NCI-H2171 (cell line): ENCODE measurements around the gene TREH.
"Not testable (repeated sequence)": the region's sequence is repeated elsewhere in the genome, so short reads cannot be mapped to it uniquely, and the experiment has no call there.

Source experiments
- DNase-seq: peaks from one replicate; lab custom pipeline; 2025; lab: John Stamatoyannopoulos, UW

The TREH gene

DNA sequence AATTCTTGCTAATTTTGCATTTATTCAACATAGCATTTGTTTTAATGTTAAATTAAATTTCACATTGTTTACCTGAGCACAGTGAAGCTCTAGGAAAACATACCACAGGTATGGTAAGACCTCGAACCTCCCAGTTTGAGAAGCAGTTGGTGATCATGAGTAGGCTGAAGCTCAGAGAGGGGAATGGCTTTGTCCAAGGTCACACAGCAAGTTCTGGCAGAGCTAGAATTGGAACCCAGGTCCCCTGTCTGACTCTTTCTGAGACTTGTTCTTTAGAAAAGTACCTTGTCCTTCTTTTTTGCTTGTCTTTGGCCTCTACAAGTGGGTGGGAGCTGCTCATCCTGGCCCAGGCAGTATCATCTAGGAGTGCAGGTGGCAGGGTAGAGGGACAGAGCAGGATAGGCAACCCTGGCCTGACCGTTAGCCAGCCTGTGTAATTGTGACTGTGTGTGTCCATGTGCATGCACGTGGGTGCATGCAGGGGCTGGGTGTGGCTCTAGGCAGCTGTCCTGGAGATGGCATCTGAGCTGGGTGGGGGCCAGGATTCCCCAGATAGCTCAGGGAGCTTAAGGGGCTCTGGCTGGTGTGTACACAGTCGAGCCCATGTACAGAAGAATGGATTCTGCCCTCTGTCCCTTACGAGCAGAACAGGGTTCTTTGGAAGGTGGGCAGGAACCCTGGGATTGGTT lies 50.4 kb downstream of the TREH start:
- DNase-seq: no peak

- no peak for DNase-seq
Measured at GRCh38 chr11:118628432-118628831, 51.0 kb downstream of the TREH start.

GRCh38 chr11:118628031-118628430 lies 51.4 kb downstream of the TREH start:
- DNase-seq: no peak

GRCh38 chr11:118627566-118627965 lies 51.9 kb downstream of the TREH start:
- DNase-seq: no peak

GRCh38 chr11:118625976-118626375 lies 53.5 kb downstream of the TREH start:
- DNase-seq: no peak

DNA sequence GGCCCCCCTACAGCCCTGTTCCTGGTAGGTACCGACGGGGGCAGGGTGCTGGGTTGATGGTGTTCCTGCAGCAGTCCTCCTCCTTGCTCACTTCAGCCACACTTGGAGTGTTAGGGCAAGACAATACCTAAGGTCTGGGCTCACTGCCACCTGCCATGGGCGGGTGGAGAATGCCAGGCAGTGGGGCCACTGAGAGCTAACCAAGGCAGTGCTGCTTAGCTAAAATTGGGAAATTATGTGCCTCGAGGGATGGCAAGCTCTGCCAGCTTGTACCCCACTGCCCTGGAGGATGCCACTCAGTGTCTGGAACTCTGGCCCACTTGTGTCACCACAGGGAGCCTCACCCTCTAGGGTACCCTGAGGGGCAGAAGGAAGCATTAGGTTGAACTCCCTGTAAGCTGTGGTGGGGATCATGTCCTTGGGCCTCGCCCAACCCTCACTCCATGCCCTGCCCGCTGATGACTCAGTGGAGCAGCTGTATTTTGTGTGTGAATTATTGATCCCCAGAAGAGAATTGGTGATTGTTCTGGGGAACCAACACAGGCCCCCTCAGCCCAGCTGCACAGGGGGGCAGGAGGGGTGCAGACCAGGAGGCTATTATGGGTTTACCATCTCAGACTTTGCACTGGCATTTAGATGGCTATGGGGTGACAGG lies 54.3 kb downstream of the TREH start:
- DNase-seq: no peak

GRCh38 chr11:118623269-118623655 lies 56.2 kb downstream of the TREH start:
- peak; percentile 69 for DNase-seq

GRCh38 chr11:118622376-118623268 lies 56.8 kb downstream of the TREH start:
- DNase-seq: no peak

- DNase-seq: no peak
Measured at GRCh38 chr11:118621784-118622375, 57.6 kb downstream of the TREH start.

DNA sequence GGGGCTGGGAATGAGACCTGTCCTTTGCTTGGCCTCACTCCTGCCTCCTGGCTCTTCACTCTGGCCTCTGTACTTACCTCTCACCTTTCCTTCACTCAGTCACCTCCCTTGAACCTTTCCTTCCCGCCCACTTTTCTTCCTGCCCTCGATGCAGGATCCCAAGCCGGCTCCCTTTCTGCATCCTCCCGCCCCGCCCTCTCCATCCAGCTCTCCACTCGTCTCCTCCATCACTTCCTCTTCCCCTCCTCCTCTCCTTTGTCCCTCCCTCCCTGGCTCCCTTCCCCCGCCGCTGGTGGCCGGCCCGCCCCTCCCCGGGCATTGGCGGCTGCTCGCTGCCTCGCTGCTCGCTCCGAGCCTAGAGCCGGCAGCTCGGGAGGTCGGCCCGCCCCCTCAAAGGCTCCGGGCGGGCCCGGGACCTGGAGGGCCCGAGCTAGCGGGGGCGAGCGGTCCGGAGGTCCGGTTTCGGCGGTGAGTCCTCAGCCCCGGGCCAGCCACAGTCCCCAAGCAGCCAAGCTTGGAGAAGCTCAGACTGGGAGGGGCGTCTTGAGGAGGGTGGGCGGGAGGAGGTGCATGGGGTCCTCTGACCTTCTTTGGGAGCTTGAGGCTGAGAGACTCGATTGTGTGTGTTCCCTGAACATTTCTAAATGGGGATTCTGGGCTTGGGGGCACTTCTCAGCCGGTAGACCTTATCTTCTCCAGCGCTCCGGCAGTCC lies 58.2 kb downstream of the TREH start:
- DNase-seq: peak; percentile 33

GRCh38 chr11:118620529-118621070 lies 58.9 kb downstream of the TREH start:
- no peak for DNase-seq

- DNase-seq: peak; percentile 33
Measured at GRCh38 chr11:118619444-118620197, 59.8 kb downstream of the TREH start.

GRCh38 chr11:118618991-118619375 lies 60.5 kb downstream of the TREH start:
- DNase-seq: no peak

- DNase-seq: no peak
Measured at GRCh38 chr11:118618115-118618990, 61.1 kb downstream of the TREH start.

GRCh38 chr11:118615976-118616371 lies 63.5 kb downstream of the TREH start:
- DNase-seq: no peak

- DNase-seq: no peak
Measured at GRCh38 chr11:118615282-118615975, 64.0 kb downstream of the TREH start.

DNA sequence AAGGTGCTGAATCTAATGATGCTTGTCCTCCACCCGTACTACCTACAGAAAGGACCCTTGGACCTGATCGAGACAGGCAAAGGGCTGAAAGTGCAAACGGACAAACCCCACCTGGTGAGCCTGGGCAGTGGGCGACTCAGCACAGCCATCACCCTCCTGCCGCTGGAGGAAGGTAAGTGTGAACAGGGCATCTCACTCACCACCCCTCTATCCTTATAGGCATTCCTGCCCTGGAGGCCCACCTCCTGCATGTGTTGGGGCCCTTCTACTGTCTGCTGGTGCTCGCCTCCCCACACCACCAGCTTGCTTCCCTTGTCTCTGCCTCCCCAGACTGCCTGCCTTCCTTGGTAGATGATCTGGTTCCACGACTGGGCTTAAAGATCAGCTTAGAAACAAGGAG lies 64.9 kb downstream of the TREH start:
- DNase-seq: no peak

DNA sequence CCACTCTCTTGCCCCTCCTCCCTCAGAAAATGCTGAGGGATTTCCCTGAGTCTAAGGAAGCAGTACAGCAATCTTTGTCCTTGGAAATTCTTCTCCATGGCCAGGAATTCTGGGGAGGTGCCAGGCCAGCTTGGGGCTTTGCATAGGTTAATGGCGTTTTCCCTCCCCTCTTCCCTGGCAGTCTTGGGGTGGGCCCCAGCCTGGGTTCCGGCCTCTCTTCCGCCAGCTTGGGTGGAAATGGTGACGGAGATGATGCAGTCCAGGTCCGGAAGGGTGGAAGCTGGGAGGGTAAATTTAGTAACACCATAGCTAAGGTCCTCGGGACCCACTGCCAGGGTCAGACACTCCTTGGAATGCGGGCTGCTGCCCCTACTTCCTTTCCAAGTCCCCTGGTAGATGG lies 67.1 kb downstream of the TREH start:
- DNase-seq: no peak

- not testable (repeated sequence) for DNase-seq
Measured at GRCh38 chr11:118611433-118611795, 68.0 kb downstream of the TREH start.
